ENCODE measurements around the gene ARMC10.
"Not testable (repeated sequence)": the region's sequence is repeated elsewhere in the genome, so short reads cannot be mapped to it uniquely, and the experiment has no call there.

Gene ARMC10

DNA sequence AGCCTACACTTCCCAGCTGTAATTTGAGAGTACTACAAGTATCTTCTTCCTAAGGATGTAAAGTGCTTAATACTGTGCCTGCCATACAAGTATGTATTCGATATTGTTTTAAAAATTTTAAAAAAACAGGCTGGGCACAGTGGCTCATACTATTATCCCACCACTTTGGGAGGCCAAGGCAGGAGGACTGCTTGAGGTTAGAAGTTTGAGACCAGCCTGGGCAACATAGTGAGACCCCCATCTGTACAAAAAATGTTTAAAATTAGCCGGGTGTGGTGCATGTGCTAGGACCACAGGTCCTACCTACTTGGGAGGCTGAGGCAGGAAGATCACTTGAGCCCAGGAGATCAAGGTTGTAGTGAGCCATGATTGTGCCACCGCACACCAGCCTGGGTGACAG lies 8.3 kb downstream of the ARMC10 start:
- Histone ChIP-seq H3K36me3 (peaks cover 24% of the 10 kb centered on the region), H3K4me3 (ENCODE audit: low read depth, low read length) (no peak overlapping the region), H3K9me3 (ENCODE audit: severe bottlenecking) (no peaks in the 10 kb centered on the region), H3K27ac (no peak overlapping the region), H3K27me3 (ENCODE audit: insufficient read depth, low read depth, severe bottlenecking) (no peaks in the 10 kb centered on the region)
- no peak for DNase-seq
- TF ChIP-seq, protein P1, sequence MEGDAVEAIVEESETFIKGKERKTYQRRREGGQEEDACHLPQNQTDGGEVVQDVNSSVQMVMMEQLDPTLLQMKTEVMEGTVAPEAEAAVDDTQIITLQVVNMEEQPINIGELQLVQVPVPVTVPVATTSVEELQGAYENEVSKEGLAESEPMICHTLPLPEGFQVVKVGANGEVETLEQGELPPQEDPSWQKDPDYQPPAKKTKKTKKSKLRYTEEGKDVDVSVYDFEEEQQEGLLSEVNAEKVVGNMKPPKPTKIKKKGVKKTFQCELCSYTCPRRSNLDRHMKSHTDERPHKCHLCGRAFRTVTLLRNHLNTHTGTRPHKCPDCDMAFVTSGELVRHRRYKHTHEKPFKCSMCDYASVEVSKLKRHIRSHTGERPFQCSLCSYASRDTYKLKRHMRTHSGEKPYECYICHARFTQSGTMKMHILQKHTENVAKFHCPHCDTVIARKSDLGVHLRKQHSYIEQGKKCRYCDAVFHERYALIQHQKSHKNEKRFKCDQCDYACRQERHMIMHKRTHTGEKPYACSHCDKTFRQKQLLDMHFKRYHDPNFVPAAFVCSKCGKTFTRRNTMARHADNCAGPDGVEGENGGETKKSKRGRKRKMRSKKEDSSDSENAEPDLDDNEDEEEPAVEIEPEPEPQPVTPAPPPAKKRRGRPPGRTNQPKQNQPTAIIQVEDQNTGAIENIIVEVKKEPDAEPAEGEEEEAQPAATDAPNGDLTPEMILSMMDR (IDR thresholded peaks at IDR 0.05; ENCODE audit: low read depth, low read length), result no peak

DNA sequence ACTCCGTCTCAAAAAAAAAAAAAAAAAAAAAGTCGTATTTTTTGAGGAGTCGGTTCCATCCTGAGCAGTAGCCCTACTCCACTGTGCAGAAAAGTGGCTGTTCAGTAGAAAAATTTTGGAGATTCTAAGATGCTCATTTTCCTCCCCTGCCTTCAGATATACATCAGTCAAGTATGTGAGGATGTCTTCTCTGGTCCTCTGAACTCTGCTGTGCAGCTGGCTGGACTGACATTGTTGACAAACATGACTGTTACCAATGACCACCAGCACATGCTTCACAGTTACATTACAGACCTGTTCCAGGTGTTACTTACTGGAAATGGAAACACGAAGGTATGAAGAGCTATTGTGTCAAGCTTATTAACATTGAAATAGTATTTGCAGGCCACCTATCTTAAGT lies 17.4 kb downstream of the ARMC10 start:
- H3K27me3 ChIP-seq (ENCODE audit: insufficient read depth, low read depth, severe bottlenecking); H3K4me3 ChIP-seq (ENCODE audit: low read depth, low read length); H3K27ac ChIP-seq; H3K9me3 ChIP-seq (ENCODE audit: severe bottlenecking); DNase-seq: not testable (repeated sequence)
- peaks cover 13% of the 10 kb centered on the region for H3K36me3 ChIP-seq

GRCh38 chr7:103093429-103093828 lies 18.5 kb downstream of the ARMC10 start:
- Histone ChIP-seq H3K9me3 (ENCODE audit: severe bottlenecking) (peaks cover 2% of the 10 kb centered on the region), H3K36me3 (peaks cover 13% of the 10 kb centered on the region), H3K27ac (no peak overlapping the region), H3K4me3 (ENCODE audit: low read depth, low read length) (no peak overlapping the region), H3K27me3 (ENCODE audit: insufficient read depth, low read depth, severe bottlenecking) (no peaks in the 10 kb centered on the region)
- no peak for DNase-seq
- TF ChIP-seq, protein P1 (IDR thresholded peaks at IDR 0.05; ENCODE audit: low read depth, low read length), result no peak

- H3K9me3 ChIP-seq (ENCODE audit: severe bottlenecking), result peaks cover 2% of the 10 kb centered on the region
- DNase-seq, result no peak
- TF ChIP-seq, protein P1 (IDR thresholded peaks at IDR 0.05; ENCODE audit: low read depth, low read length), result no peak
- H3K36me3 ChIP-seq, result peaks cover 13% of the 10 kb centered on the region
- no peak overlapping the region for H3K27ac ChIP-seq
- H3K27me3 ChIP-seq (ENCODE audit: insufficient read depth, low read depth, severe bottlenecking), result no peaks in the 10 kb centered on the region
- no peak overlapping the region for H3K4me3 ChIP-seq (ENCODE audit: low read depth, low read length)
Observed at GRCh38 chr7:103094102-103094501, 19.2 kb downstream of the ARMC10 start.

DNA sequence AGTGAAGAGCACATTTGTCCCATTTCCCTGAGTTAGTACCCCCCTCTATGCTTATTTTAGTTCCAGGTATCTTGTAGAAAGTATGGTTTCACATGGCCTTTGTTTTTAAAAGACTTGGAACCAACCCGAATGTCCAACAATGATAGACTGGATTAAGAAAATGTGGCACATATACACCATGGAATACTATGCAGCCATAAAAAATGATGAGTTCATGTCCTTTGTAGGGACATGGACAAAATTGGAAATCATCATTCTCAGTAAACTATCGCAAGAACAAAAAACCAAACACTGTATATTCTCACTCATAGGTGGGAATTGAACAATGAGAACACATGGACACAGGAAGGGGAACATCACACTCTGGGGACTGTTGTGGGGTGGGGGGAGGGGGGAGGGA lies 20.6 kb downstream of the ARMC10 start:
- not testable (repeated sequence) for DNase-seq

DNA sequence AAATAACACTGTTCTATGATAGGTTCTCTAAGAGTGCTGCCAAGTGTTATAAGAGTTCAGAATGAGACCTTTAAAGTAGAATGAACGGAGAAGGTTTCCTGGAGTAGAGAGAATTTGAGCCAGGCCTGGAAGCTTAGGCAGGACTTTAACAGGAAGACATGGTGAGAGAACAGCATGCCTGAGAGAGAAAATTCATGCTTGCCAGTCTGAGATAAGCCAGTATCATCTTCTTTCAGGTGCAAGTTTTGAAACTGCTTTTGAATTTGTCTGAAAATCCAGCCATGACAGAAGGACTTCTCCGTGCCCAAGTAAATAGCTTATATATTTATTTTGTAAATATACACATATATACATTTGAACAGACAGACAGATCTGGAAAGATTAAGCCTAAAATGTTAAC lies 22.1 kb downstream of the ARMC10 start:
- Histone ChIP-seq H3K27me3 (ENCODE audit: insufficient read depth, low read depth, severe bottlenecking) (no peaks in the 10 kb centered on the region), H3K27ac (no peak overlapping the region), H3K4me3 (ENCODE audit: low read depth, low read length) (no peak overlapping the region), H3K9me3 (ENCODE audit: severe bottlenecking) (peaks cover 2% of the 10 kb centered on the region), H3K36me3 (peaks cover 13% of the 10 kb centered on the region)
- TF ChIP-seq, protein P1 (IDR thresholded peaks at IDR 0.05; ENCODE audit: low read depth, low read length), result no peak
- no peak for DNase-seq

More for the DNA sequence above, 20.6 kb downstream of the ARMC10 start:
- H3K9me3 ChIP-seq (ENCODE audit: severe bottlenecking); H3K4me3 ChIP-seq (ENCODE audit: low read depth, low read length); H3K27me3 ChIP-seq (ENCODE audit: insufficient read depth, low read depth, severe bottlenecking); H3K27ac ChIP-seq: not testable (repeated sequence)
- peaks cover 13% of the 10 kb centered on the region for H3K36me3 ChIP-seq

- Histone ChIP-seq H3K27me3 (ENCODE audit: insufficient read depth, low read depth, severe bottlenecking) (no peaks in the 10 kb centered on the region), H3K9me3 (ENCODE audit: severe bottlenecking) (peaks cover 2% of the 10 kb centered on the region), H3K27ac (no peak overlapping the region), H3K4me3 (ENCODE audit: low read depth, low read length) (no peak overlapping the region), H3K36me3 (peaks cover 6% of the 10 kb centered on the region)
- TF ChIP-seq, protein P1 (IDR thresholded peaks at IDR 0.05; ENCODE audit: low read depth, low read length), result no peak
- DNase-seq, result no peak
Observed at GRCh38 chr7:103100348-103100747, 25.4 kb downstream of the ARMC10 start.

All from WERI-Rb-1 (cell line).